ELF-1 (cell line): ENCODE results near the gene HOMEZ.
A peak's percentile ranks its signal among the peaks of the same experiment; 100 is the strongest.

Experiments
- DNase-seq: peaks from one replicate; pipeline ENCODE4 v3.0.0-alpha.2; 2016; ENCODE audit warnings: low read depth, low spot score

HOMEZ gene

DNA sequence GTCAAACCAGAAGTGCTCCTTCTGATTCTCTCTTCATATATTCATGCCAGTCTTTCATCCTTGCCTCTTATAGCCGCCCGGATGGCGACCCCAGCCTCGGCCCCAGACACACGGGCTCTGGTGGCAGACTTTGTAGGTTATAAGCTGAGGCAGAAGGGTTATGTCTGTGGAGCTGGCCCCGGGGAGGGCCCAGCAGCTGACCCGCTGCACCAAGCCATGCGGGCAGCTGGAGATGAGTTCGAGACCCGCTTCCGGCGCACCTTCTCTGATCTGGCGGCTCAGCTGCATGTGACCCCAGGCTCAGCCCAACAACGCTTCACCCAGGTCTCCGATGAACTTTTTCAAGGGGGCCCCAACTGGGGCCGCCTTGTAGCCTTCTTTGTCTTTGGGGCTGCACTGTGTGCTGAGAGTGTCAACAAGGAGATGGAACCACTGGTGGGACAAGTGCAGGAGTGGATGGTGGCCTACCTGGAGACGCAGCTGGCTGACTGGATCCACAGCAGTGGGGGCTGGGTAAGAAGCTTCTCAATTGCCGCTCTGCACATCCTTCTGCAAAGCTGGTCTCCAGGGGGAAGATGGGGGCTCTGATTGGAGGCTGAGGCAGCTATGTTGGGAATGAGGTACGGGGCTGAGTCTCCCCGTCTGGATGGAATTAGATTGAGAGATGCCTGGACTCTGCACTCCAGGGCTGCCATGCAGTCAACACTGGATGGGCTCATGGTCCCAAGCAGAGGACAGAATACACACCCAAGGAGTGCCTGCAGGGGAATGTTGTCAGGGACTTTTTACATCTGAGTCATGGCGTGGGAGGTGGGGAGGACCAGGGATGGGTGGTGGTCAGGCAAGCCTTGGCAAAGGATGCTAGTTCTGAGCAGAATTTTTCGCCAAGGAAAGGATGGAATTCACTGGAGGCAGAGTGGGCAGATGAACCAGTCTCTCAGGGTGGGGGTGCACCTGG, 22.0 kb upstream of the HOMEZ start:
- no peak for DNase-seq

- DNase-seq, result no peak
These were observed 21.2 kb upstream of the HOMEZ start for GRCh38 chr14:23307146-23307530.

DNA sequence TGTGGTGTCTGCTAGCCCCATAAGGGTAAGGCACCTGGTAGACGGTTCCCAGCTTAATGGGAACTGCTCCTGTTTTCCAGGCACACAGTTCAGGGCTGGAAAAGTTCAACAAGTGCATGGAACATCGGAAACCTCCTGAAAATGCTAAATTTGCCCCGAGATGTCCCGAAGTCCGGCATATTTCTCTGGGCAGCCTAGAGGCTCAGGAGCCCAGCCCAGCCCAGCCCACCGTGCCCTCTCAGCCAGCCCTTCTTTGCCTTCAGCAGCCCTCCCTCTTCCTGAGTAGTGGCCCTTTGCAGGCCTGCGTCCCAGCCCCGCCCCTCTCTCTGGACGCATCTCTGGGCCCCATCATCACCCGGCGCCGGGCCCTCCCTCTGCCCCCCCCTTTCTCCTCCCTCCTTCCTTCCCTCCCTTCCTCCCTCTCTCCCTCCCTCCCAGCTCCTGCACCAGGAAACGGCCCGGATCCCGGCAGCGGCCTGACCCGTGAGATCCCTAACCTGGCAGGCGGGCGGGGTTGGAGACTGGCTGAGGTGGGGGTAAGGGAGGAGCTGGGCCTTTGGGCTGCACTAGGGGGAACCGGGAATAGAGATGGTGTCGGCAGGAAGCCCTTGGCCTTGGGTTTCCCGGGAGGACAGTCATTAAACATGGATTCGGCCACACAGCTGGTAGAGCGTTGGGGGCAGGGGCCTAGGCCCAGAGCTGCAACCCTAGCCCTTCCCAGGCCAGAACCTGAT, 20.6 kb upstream of the HOMEZ start, which contains the start of gene BCL2L2:
BCL2L2 (plus strand) TSS at position 422 of the 734 bp plus-strand sequence. CDS start 935 bp downstream, outside the sequence.
- DNase-seq, result peak; percentile 95

DNA sequence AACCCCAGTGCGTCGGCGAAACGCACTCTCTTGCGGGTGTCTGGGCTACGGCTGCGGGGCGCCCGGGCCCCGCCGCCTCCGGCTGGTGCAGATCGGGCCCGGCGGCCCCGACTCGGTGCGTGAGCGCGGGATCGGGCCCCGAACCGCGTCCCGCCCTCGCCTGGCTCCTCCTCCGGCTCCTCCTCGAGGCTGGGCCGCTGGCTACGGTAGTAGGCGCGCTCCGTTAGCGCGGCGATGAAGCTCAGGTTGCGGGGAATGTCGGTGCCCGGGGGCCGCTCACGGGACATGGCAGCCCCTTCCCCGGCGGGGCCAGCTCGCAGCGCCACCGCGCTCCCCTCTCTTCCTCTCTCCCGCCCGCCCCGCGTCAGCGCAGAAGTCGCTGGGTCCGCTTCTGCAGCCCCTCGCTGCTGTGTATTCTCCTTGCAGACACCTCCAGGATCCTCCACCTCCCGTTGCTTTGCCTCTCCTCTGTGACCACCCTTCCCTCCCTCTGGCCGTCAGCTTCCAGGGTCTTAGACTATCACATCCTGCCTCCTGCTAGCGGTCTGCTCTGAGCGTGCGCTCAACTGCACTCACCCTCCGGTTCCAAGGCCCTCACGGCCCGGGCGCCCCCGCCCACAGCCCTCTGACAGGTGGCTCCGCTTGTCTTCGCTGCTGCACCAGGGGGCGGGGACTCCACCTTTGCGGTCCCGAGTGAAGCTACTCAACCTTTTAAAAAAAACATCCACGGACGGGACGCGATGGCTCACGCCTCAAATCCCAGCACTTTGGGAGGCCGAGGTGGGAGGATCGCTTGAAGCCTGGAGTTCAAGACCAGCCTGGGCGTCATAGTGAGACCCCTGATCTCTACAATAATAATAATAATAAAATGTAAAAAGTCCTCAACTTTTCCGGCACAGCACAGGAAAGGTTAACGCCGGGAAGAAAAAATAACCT, 16.6 kb upstream of the HOMEZ start, which contains the start of gene PPP1R3E:
PPP1R3E (minus strand) TSS at position 570 of the 936 bp plus-strand sequence; CDS start at position 287, 283 bp downstream.
- peak; percentile 69 for DNase-seq

GRCh38 chr14:23301969-23302289, 16.0 kb upstream of the HOMEZ start:
- no peak for DNase-seq

- peak; percentile 99 for DNase-seq
These were observed 15.5 kb upstream of the HOMEZ start for GRCh38 chr14:23301288-23301968.

DNA sequence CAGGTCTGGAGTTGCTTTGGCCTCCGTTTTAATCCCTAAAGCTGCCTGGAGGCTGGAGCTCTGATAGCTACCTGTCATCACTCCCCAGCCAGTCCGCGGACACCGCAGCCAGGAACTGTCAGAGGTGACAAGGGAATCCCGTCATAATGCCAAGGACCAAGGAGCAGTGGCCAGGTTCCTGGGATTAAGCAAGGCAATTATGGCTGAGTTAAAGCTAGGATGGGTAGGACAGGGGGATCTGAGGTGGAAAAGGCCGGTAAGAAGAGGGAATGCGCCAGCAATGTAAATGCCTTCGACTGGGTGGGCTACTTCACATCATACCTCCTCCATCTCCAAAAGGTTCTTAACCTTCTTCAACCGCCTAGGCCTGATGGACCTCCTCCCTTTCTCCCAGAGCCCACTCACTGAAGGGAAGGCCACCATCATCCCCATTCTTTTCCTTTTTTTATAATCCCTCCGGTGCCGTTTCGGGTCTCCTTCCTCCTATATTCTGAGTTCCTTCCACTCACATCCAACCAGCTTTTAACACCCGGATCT, 14.8 kb upstream of the HOMEZ start:
- DNase-seq, result peak; percentile 70

- DNase-seq, result no peak
These were observed 14.2 kb upstream of the HOMEZ start for GRCh38 chr14:23299986-23300686.

GRCh38 chr14:23299211-23299957, 13.5 kb upstream of the HOMEZ start:
- no peak for DNase-seq

GRCh38 chr14:23297611-23298277, 11.8 kb upstream of the HOMEZ start:
- no peak for DNase-seq

DNA sequence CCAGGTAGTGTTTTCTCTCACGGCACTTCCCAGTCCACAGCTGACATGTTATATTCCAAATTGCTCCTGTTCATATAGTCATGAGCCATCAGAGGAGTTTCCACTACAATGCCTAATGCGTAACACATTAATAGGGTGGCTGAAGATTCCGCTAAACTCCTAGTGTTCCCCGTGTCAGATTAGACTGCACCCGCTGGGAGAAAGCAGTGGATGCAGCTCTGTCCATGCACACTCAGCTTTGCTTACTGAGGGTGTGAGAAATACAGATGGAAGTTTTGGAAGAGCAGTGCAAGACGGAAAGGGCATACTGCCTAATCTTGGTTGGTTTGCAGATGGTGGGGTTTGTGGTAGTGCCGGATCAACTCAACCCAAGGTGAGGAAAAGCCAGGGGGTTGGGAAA, 11.2 kb upstream of the HOMEZ start:
- no peak for DNase-seq

GRCh38 chr14:23296012-23296777, 10.3 kb upstream of the HOMEZ start:
- DNase-seq, result no peak

- DNase-seq, result peak; percentile 69
These were observed 9.0 kb upstream of the HOMEZ start for GRCh38 chr14:23294734-23295561.

DNA sequence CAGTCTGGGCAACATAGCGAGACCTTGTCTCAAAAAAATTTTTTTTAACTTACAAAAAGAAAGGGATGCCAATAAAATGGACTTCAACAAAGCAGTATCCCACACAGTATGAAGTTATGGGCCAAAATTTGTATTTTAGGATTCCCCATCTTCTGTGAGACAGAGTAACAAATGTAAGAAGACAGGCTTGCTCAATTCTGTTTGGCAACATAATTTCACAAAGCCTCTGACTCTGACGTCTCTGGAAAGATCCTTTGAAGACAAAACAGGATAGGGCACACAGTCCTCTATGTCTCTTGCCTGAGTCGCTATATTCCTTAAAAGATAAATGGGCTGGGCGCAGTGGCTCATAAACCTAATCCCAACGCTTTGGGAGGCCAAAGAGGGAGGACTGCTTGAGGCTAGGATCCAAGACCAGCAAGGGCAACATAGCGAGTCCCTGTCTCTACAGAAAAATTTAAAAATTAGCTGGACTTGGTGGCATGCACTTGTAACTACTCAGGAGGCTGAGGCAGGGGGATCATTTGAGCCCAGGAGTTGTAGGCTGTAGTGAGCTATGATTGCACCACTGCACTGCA, 1.1 kb upstream of the HOMEZ start:
- DNase-seq, result no peak

- peak; percentile 27 for DNase-seq
These were observed 357 bp downstream of the HOMEZ start for GRCh38 chr14:23285530-23286019.
